ENCODE data around the gene GNAL.

The GNAL gene

GRCh38 chr18:11663439-11664029 lies 25.5 kb upstream of the GNAL start:
- H3K4me3 ChIP-seq (replicated peaks; ENCODE audit: low read depth, low read length): no peak overlapping the region
- no peak for TF ChIP-seq CTCF (IDR thresholded peaks at IDR 0.05; ENCODE audit: low read depth, low read length, missing control alignments)

DNA sequence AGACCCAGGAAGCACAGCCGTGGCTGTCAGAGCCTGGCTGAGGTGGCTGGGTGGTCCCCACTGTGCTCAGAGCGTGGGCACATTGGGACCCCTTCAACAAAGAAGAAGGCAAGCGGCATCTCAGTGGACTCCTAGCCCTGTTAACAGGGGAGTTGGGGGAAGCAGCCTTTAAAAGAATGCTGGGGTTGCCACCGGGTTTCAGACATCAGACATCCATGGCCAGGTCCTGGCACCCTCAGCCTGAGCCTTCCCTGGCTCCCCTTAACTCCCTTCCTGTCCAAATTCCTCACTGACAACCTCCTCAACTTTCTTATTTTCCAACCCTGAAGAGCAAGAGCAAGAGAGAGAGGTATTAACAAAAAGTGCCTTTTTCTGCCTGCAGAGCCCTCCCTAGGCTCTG lies 24.8 kb upstream of the GNAL start:
- TF ChIP-seq CTCF (IDR thresholded peaks at IDR 0.05; ENCODE audit: low read depth, low read length, missing control alignments): no peak
- no peak for DNase-seq (ENCODE audit: extremely low read depth, low read depth)
- no peak overlapping the region for H3K4me3 ChIP-seq (replicated peaks; ENCODE audit: low read depth, low read length)

More at GRCh38 chr18:11663439-11664029, 25.5 kb upstream of the GNAL start:
- no peak for DNase-seq (ENCODE audit: extremely low read depth, low read depth)

GRCh38 chr18:11665146-11665545 lies 23.9 kb upstream of the GNAL start:
- no peak overlapping the region for H3K4me3 ChIP-seq (replicated peaks; ENCODE audit: low read depth, low read length)
- DNase-seq (ENCODE audit: extremely low read depth, low read depth): no peak
- TF ChIP-seq CTCF (IDR thresholded peaks at IDR 0.05; ENCODE audit: low read depth, low read length, missing control alignments): no peak

GRCh38 chr18:11665587-11665986 lies 23.5 kb upstream of the GNAL start:
- no peak overlapping the region for H3K4me3 ChIP-seq (replicated peaks; ENCODE audit: low read depth, low read length)
- no peak for TF ChIP-seq CTCF (IDR thresholded peaks at IDR 0.05; ENCODE audit: low read depth, low read length, missing control alignments)
- DNase-seq (ENCODE audit: extremely low read depth, low read depth): no peak

- DNase-seq (ENCODE audit: extremely low read depth, low read depth): no peak
- no peak for TF ChIP-seq CTCF (IDR thresholded peaks at IDR 0.05; ENCODE audit: low read depth, low read length, missing control alignments)
- H3K4me3 ChIP-seq (replicated peaks; ENCODE audit: low read depth, low read length): no peak overlapping the region
Measured at GRCh38 chr18:11666176-11666575, 22.9 kb upstream of the GNAL start.

- no peak for TF ChIP-seq CTCF (IDR thresholded peaks at IDR 0.05; ENCODE audit: low read depth, low read length, missing control alignments)
- DNase-seq (ENCODE audit: extremely low read depth, low read depth): no peak
- H3K4me3 ChIP-seq (replicated peaks; ENCODE audit: low read depth, low read length): no peak overlapping the region
Measured at GRCh38 chr18:11666831-11667230, 22.2 kb upstream of the GNAL start.

DNA sequence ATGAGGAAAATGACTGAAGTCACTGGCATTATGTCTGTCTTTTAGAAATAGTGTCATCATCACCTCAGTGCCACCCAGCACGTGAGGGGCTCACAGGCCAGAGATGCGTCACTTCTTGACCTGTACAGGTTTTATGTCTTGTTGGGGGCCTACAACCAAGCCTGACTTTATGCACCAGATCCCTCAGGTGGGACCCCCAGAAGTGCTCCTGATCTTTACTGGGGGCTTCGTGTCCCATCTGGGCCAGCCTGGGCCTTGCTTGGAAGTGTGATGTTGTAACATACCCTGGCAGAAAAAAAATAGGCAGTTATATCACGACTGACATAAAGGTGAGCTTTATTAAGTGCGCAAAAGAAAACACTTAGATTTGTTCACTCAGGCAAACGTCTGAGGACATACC lies 21.5 kb upstream of the GNAL start:
- TF ChIP-seq CTCF (IDR thresholded peaks at IDR 0.05; ENCODE audit: low read depth, low read length, missing control alignments): no peak
- no peak overlapping the region for H3K4me3 ChIP-seq (replicated peaks; ENCODE audit: low read depth, low read length)
- no peak for DNase-seq (ENCODE audit: extremely low read depth, low read depth)
